ENCODE measurements around the gene HORMAD2. TPM values are rescaled to one million over a fixed set of nuclear protein-coding genes. Genes with fewer than 3 reads are reported as not detected.

The HORMAD2 gene
- polyA plus RNA-seq, 2 of the 4 experiments (the other 2 are of a cell fraction) = not detected

DNA sequence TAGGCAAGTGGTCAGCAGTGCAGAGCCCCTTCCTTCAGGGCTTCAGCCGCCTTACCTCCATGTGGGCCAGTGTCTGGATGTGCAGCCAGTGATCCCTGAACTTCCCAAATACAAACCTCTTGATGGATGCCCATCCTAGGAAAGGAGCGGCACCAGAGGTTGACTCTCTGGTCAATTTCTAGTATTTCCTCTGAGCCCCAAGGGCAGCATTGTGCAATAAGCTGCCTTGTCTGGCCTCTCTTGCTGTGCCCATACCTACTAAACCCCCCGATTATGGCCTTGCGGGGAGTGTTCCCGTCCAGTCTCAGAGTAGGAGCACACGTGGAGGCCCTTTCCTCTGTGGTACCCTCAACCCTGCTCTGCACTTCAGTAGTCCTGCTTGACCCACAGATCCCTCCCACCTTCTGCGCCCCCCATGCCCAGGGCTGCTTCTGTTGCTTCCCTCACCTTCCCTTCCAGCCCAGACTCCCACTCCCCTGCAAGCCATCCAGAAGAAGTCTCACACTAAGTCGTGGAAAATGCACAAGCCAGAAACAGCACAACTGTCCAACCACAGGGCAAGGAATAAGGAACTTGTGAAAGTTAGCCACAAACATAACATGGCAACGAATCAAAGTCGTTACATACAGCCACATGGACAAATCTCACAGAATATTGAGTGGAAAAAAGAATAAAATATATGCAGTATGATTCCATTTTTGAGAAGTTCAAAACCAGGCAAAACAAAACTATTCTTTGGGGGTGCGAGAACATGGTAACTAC, 39.6 kb upstream of the HORMAD2 start:
- POLR2A ChIA-PET = no interaction called here
- CTCF ChIA-PET = interaction anchor here (1.0 kb wide), 1 partner anchor 35 kb away, joined by 3 read pairs; no protein-coding TSS in a partner anchor
- 78% methylated on average over 10 of the region's 11 CpGs for WGBS (ENCODE audit: missing lambda C conversion rate)
- peaks cover 19% of the 10 kb centered on the region for H3K4me1 ChIP-seq
- TF ChIP-seq JUN (IDR thresholded peaks at IDR 0.05) (no peak), FOSL2 (IDR thresholded peaks at IDR 0.05) (no peak), FOSL2 (CRISPR knock-in tag; IDR thresholded peaks at IDR 0.05) (no peak), CBX2 (IDR thresholded peaks at IDR 0.05; ENCODE audit: borderline replicate concordance, low read depth) (no peak), HEYL (CRISPR knock-in tag; IDR thresholded peaks at IDR 0.05) (no peak), RAD21 (conservative IDR thresholded peaks at IDR 0.05 in 1 of 2, IDR thresholded peaks at IDR 0.05 in 1 of 2) (no peak), EP300 (IDR thresholded peaks at IDR 0.05) (no peak), MAFK (IDR thresholded peaks at IDR 0.05; ENCODE audit: partially characterized antibody) (no peak), EHF (CRISPR knock-in tag; IDR thresholded peaks at IDR 0.05) (no peak)
- no peaks in the 10 kb centered on the region for H3K9me3 ChIP-seq
- FAIRE-seq = no peak
- no peak overlapping the region for H3K27ac ChIP-seq
- no peak overlapping the region for H3K4me2 ChIP-seq
- no peak overlapping the region for H3K4me3 ChIP-seq
- ATAC-seq = no peak
- no peak for DNase-seq (ENCODE audit: low read depth in 1 of 2, low spot score in 1 of 2)

- ATAC-seq (no peak), FAIRE-seq (no peak), DNase-seq (ENCODE audit: low read depth in 1 of 2, low spot score in 1 of 2) (no peak)
- 72% methylated on average over 2 of the region's 2 CpGs for WGBS (ENCODE audit: missing lambda C conversion rate)
- no peak overlapping the region for H3K27ac ChIP-seq
- no peak overlapping the region for H3K4me2 ChIP-seq
- TF ChIP-seq EHF (CRISPR knock-in tag; IDR thresholded peaks at IDR 0.05) (no peak), ESRRA (IDR thresholded peaks at IDR 0.05; ENCODE audit: borderline replicate concordance, low read length) (no peak), USF2 (IDR thresholded peaks at IDR 0.05) (no peak), BCL3 (IDR thresholded peaks at IDR 0.05) (no peak), HOXA7 (CRISPR knock-in tag; IDR thresholded peaks at IDR 0.05) (no peak), MAZ (IDR thresholded peaks at IDR 0.05; ENCODE audit: borderline replicate concordance, low read depth, low read length) (no peak), REST (IDR thresholded peaks at IDR 0.05) (no peak), EP300 (IDR thresholded peaks at IDR 0.05) (no peak), HOXB5 (CRISPR knock-in tag; IDR thresholded peaks at IDR 0.05) (no peak), HOXB13 (CRISPR knock-in tag; IDR thresholded peaks at IDR 0.05; ENCODE audit: low read depth) (no peak), ZNF302 (CRISPR knock-in tag; IDR thresholded peaks at IDR 0.05) (no peak), RAD21 (conservative IDR thresholded peaks at IDR 0.05 in 1 of 2, IDR thresholded peaks at IDR 0.05 in 1 of 2) (no peak), NR3C1 (IDR thresholded peaks at IDR 0.05) (no peak), SREBF2 (IDR thresholded peaks at IDR 0.05) (no peak), SMC3 (IDR thresholded peaks at IDR 0.05) (no peak), HEYL (CRISPR knock-in tag; IDR thresholded peaks at IDR 0.05) (no peak), CBX2 (IDR thresholded peaks at IDR 0.05; ENCODE audit: borderline replicate concordance, low read depth) (no peak)
- H3K4me3 ChIP-seq = no peak overlapping the region
- CTCF ChIA-PET = interaction anchor here (0.6 kb wide), 1 partner anchor 212 kb away, joined by 3 read pairs; no protein-coding TSS in a partner anchor
- H3K9me3 ChIP-seq = no peaks in the 10 kb centered on the region
- H3K4me1 ChIP-seq = peaks cover 19% of the 10 kb centered on the region
- POLR2A ChIA-PET = no interaction called here
Measured at GRCh38 chr22:30041475-30041874, 38.8 kb upstream of the HORMAD2 start.

Measured in A549 (cell line).